K562 (cell line): ENCODE data around the gene RACK1. TPM values are rescaled to one million over a fixed set of nuclear protein-coding genes. Genes with fewer than 3 reads are reported as not detected.

Experiments
- CHD4 ChIP-seq: fragments of 200-600 bp; sonication (generic); IDR thresholded peaks from 3 replicates; pipeline ENCODE4 v1.6.1; 2012; ENCODE audit warnings: low read depth, mild to moderate bottlenecking, mixed read lengths, low read length, inconsistent platforms; ENCODE audit not compliant: insufficient read depth, insufficient replicate concordance, poor library complexity, severe bottlenecking
- EP300 ChIP-seq: IDR thresholded peaks from 2 replicates; pipeline ENCODE4 v1.6.1; 2012; ENCODE audit warnings: low read length, improper control_type of control experiment
- ESRRB ChIP-seq: fragments of 250-450 bp; sonication (Bioruptor Pico); IDR thresholded peaks from 2 replicates; pipeline ENCODE4 v1.5.0; 2020; ENCODE audit warnings: mild to moderate bottlenecking, moderate library complexity, borderline replicate concordance
- HDAC2 ChIP-seq: fragments of 450-650 bp; IDR thresholded peaks from 2 replicates; pipeline ENCODE4 v1.6.1; 2016; ENCODE audit warnings: mild to moderate bottlenecking
- MTA3 ChIP-seq: fragments of 450-650 bp; formaldehyde crosslinking; IDR thresholded peaks from 2 replicates; pipeline ENCODE4 v1.6.1; 2017; ENCODE audit warnings: mild to moderate bottlenecking, borderline replicate concordance
- NCOA1 ChIP-seq: fragments of 450-650 bp; IDR thresholded peaks from 2 replicates; pipeline ENCODE4 v1.6.1; 2016; ENCODE audit warnings: low read depth
- NR2F6 ChIP-seq: fragments of 450-650 bp; formaldehyde crosslinking; IDR thresholded peaks from 2 replicates; pipeline ENCODE4 v1.4.0; 2020; ENCODE audit warnings: mild to moderate bottlenecking
- SPI1 ChIP-seq: IDR thresholded peaks from 2 replicates; pipeline ENCODE4 v1.6.1; 2011; ENCODE audit warnings: low read depth, low read length, control low read depth, borderline replicate concordance
- TBP ChIP-seq: optimal IDR thresholded peaks from 2 replicates; pipeline ENCODE3; 2011; ENCODE audit warnings: low read depth, low read length, improper control_type of control experiment
- polyA plus RNA-seq, 8 experiments: library from polyadenylated mRNA; depleted of rRNA in 4 of 8; stranded (reverse) in 5 of 8; unstranded in 3 of 8; fragments of >200 nt; fragmentation: Nextera tagmentation in 2 of 8; fragmentation: Illumina TruSeq in 1 of 8; extraction: Ambion mirVana in 2 of 8; extraction: Trizol in 1 of 8; gene quantifications; 2 replicates each; pipeline versions ENCODE4 v1.2.1 to v1.2.3, GENCODE V29; 2011 to 2014; ENCODE audit warnings: inconsistent platforms in 1 of 8, missing spikeins in 1 of 8
- total RNA-seq, 7 experiments: library from RNA; depleted of rRNA in 6 of 7; stranded (reverse); fragments of >200 nt in 6 of 7; fragmentation: Illumina TruSeq in 2 of 7; extraction: Trizol in 2 of 7; gene quantifications; 2 replicates each; pipeline versions ENCODE4 v1.2.1 to v1.2.3, GENCODE V29; 2011 to 2021; ENCODE audit warnings: low replicate concordance in 1 of 7
- TF ChIP-seq, protein P1 (sequence below): fragments of 450-650 bp; IDR thresholded peaks from 2 replicates; pipeline ENCODE4 v1.6.1; 2016; ENCODE audit warnings: mild to moderate bottlenecking, moderate library complexity
- TF ChIP-seq, protein P2 (sequence below), 2 experiments: fragments of 450-650 bp in 1 of 2; sonication (generic) in 1 of 2; formaldehyde crosslinking in 1 of 2; IDR thresholded peaks in 1 of 2; conservative IDR thresholded peaks in 1 of 2; 2 replicates each; pipeline versions ENCODE4 v1.6.1 to v1.8.1; 2016 to 2023; ENCODE audit warnings: mild to moderate bottlenecking in 2 of 2, moderate library complexity in 2 of 2, inconsistent platforms in 1 of 2, missing genetic modification reagents in 1 of 2

Gene RACK1
- total and polyA plus RNA-seq, 9 of the 15 experiments (the other 6 are each of a cell fraction or from before 2014, with no cell fraction given), result 2,303 to 5,311 (median 3,833) TPM

DNA sequence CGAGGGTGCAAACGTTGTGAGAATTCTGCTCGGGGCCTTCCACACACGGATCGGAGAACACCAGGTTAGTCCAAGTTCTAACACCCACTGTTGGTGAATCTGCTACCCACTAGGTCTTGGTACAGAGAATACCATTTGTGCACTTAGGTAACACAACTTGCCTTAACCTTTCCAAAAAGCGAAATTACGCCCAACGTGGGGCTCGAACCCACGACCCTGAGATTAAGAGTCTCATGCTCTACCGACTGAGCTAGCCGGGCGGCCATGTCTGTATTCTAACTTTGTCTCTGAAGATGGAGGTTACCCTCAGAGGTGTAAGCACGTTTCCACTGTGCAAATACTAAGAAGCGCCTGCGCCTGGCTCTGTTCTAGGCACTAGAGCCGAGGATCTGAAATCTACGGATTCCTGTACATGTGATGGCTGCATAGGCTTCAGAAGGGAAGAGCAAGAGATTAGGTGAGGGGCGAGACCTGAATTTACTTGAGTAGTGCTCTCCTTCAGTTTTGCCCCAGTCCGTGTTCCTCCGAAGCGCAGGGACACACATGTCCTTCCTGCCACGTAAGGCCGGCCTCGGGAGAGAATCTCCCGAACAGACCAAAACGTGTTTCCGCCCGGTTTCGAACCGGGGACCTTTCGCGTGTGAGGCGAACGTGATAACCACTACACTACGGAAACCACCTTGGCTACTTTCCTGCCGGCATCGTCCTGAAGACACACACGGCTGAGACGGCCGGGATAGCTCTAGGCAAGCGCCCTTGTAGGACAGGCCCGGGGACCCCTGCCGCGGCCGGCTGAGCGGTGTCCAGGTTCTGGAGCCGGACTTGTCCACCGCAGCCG, 21.7 kb downstream of the RACK1 start (continued):
- TF ChIP-seq, protein P1, sequence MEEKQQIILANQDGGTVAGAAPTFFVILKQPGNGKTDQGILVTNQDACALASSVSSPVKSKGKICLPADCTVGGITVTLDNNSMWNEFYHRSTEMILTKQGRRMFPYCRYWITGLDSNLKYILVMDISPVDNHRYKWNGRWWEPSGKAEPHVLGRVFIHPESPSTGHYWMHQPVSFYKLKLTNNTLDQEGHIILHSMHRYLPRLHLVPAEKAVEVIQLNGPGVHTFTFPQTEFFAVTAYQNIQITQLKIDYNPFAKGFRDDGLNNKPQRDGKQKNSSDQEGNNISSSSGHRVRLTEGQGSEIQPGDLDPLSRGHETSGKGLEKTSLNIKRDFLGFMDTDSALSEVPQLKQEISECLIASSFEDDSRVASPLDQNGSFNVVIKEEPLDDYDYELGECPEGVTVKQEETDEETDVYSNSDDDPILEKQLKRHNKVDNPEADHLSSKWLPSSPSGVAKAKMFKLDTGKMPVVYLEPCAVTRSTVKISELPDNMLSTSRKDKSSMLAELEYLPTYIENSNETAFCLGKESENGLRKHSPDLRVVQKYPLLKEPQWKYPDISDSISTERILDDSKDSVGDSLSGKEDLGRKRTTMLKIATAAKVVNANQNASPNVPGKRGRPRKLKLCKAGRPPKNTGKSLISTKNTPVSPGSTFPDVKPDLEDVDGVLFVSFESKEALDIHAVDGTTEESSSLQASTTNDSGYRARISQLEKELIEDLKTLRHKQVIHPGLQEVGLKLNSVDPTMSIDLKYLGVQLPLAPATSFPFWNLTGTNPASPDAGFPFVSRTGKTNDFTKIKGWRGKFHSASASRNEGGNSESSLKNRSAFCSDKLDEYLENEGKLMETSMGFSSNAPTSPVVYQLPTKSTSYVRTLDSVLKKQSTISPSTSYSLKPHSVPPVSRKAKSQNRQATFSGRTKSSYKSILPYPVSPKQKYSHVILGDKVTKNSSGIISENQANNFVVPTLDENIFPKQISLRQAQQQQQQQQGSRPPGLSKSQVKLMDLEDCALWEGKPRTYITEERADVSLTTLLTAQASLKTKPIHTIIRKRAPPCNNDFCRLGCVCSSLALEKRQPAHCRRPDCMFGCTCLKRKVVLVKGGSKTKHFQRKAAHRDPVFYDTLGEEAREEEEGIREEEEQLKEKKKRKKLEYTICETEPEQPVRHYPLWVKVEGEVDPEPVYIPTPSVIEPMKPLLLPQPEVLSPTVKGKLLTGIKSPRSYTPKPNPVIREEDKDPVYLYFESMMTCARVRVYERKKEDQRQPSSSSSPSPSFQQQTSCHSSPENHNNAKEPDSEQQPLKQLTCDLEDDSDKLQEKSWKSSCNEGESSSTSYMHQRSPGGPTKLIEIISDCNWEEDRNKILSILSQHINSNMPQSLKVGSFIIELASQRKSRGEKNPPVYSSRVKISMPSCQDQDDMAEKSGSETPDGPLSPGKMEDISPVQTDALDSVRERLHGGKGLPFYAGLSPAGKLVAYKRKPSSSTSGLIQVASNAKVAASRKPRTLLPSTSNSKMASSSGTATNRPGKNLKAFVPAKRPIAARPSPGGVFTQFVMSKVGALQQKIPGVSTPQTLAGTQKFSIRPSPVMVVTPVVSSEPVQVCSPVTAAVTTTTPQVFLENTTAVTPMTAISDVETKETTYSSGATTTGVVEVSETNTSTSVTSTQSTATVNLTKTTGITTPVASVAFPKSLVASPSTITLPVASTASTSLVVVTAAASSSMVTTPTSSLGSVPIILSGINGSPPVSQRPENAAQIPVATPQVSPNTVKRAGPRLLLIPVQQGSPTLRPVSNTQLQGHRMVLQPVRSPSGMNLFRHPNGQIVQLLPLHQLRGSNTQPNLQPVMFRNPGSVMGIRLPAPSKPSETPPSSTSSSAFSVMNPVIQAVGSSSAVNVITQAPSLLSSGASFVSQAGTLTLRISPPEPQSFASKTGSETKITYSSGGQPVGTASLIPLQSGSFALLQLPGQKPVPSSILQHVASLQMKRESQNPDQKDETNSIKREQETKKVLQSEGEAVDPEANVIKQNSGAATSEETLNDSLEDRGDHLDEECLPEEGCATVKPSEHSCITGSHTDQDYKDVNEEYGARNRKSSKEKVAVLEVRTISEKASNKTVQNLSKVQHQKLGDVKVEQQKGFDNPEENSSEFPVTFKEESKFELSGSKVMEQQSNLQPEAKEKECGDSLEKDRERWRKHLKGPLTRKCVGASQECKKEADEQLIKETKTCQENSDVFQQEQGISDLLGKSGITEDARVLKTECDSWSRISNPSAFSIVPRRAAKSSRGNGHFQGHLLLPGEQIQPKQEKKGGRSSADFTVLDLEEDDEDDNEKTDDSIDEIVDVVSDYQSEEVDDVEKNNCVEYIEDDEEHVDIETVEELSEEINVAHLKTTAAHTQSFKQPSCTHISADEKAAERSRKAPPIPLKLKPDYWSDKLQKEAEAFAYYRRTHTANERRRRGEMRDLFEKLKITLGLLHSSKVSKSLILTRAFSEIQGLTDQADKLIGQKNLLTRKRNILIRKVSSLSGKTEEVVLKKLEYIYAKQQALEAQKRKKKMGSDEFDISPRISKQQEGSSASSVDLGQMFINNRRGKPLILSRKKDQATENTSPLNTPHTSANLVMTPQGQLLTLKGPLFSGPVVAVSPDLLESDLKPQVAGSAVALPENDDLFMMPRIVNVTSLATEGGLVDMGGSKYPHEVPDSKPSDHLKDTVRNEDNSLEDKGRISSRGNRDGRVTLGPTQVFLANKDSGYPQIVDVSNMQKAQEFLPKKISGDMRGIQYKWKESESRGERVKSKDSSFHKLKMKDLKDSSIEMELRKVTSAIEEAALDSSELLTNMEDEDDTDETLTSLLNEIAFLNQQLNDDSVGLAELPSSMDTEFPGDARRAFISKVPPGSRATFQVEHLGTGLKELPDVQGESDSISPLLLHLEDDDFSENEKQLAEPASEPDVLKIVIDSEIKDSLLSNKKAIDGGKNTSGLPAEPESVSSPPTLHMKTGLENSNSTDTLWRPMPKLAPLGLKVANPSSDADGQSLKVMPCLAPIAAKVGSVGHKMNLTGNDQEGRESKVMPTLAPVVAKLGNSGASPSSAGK, result no peak
- peak; percentile 54; the same call in 1 of the 2 replicates for TF ChIP-seq NCOA1
- no peak for TF ChIP-seq NR2F6 (CRISPR knock-in tag)
- TF ChIP-seq ESRRB (CRISPR knock-in tag), result no peak
- TF ChIP-seq, protein P2, sequence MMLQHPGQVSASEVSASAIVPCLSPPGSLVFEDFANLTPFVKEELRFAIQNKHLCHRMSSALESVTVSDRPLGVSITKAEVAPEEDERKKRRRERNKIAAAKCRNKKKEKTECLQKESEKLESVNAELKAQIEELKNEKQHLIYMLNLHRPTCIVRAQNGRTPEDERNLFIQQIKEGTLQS (IDR thresholded peaks at IDR 0.05), result peak; percentile 41; the same call in 1 of the 2 replicates
- TF ChIP-seq, protein P2 (CRISPR knock-in tag; conservative IDR thresholded peaks at IDR 0.05), result peak; percentile 92; the same call in 1 of the 2 replicates
- TF ChIP-seq SPI1, result peak; percentile 35; the same call in 1 of the 2 replicates
- peak; percentile 71; the same call in 1 of the 2 replicates for TF ChIP-seq MTA3
- TF ChIP-seq TBP, result peak; percentile 98
- peak; percentile 24 for TF ChIP-seq CHD4
- TF ChIP-seq HDAC2, result peak; percentile 44; the same call in 1 of the 2 replicates
- TF ChIP-seq EP300, result peak; percentile 73
